PC-9 (cell line): ENCODE measurements around the gene SPANXN2. TPM values are rescaled to one million over a fixed set of nuclear protein-coding genes. Genes with fewer than 3 reads are reported as not detected.

Experiments
- BruUV-seq: library from RNA; stranded (reverse); fragments of 400-500 nt; replicated peaks from 2 replicates; lab custom pipeline; 2021; lab: Mats Ljungman, UMichigan
- CTCF ChIA-PET: fragments of 300-600 bp; sonication (Branson Sonifier 250); formaldehyde crosslinking; loops from one replicate; lab custom pipeline; 2022; ENCODE audit warnings: antibody characterized with exemption; lab: Charles Lee
- POLR2A ChIA-PET: fragments of 300-600 bp; sonication (Branson Sonifier 250); formaldehyde crosslinking; loops from one replicate; lab custom pipeline; 2022; ENCODE audit warnings: antibody characterized with exemption; ENCODE audit not compliant: unreplicated experiment; lab: Charles Lee
- DNase-seq, 2 experiments: peaks; one replicate each; pipeline versions ENCODE4 v3.0.0 to v3.0.0-alpha.2; 2015 to 2022; ENCODE audit warnings: mixed read lengths in 1 of 2
- H2AFZ ChIP-seq: fragments of 200-600 bp; sonication (generic); 2 replicates; pipeline ENCODE4 v1.8.1; 2017; ENCODE audit warnings: antibody characterized with exemption
- H3F3A ChIP-seq: fragments of 200-600 bp; sonication (generic); 2 replicates; pipeline ENCODE4 v1.8.1; 2017; ENCODE audit warnings: antibody characterized with exemption, mild to moderate bottlenecking, low read depth; ENCODE audit not compliant: insufficient read depth
- H3K27ac ChIP-seq: fragments of 200-600 bp; sonication (generic); 2 replicates; pipeline ENCODE4 v1.6.1; 2016; ENCODE audit warnings: mixed run types
- H3K27me3 ChIP-seq: fragments of 200-600 bp; sonication (generic); 2 replicates; pipeline ENCODE4 v1.6.1; 2016; ENCODE audit warnings: low read depth, mixed run types; ENCODE audit not compliant: insufficient read depth
- H3K36me3 ChIP-seq: fragments of 200-600 bp; sonication (generic); 2 replicates; pipeline ENCODE4 v1.6.1; 2016; ENCODE audit warnings: low read depth, mixed run types
- H3K4me1 ChIP-seq: fragments of 200-600 bp; sonication (generic); replicated peaks from 2 replicates; pipeline ENCODE4 v1.6.1; 2016; ENCODE audit warnings: mixed run types; ENCODE audit not compliant: insufficient read depth
- H3K4me2 ChIP-seq: fragments of 200-600 bp; sonication (generic); 2 replicates; pipeline ENCODE4 v1.6.1; 2017; ENCODE audit warnings: mixed run types
- H3K4me3 ChIP-seq: fragments of 200-600 bp; sonication (generic); 2 replicates; pipeline ENCODE4 v1.6.1; 2016; ENCODE audit warnings: mixed run types
- H3K79me2 ChIP-seq: fragments of 200-600 bp; sonication (generic); 2 replicates; pipeline ENCODE4 v1.6.1; 2017; ENCODE audit warnings: low read depth, mixed run types
- H3K9me2 ChIP-seq: fragments of 200-600 bp; sonication (generic); 2 replicates; pipeline ENCODE4 v1.8.1; 2017; ENCODE audit warnings: mild to moderate bottlenecking; ENCODE audit not compliant: insufficient read depth
- H3K9me3 ChIP-seq: fragments of 200-600 bp; sonication (generic); 2 replicates; pipeline ENCODE4 v1.8.1; 2016; ENCODE audit warnings: low read depth; ENCODE audit not compliant: insufficient read depth
- H4K20me1 ChIP-seq: fragments of 200-600 bp; sonication (generic); 2 replicates; pipeline ENCODE4 v1.8.1; 2017; ENCODE audit not compliant: insufficient read depth
- CTCF ChIP-seq: fragments of 200-600 bp; sonication (generic); conservative IDR thresholded peaks from 2 replicates; pipeline ENCODE4 v1.6.1; 2017; ENCODE audit warnings: mixed run types, antibody characterized with exemption, mild to moderate bottlenecking, moderate library complexity
- EZH2 ChIP-seq: fragments of 200-600 bp; sonication (generic); IDR thresholded peaks from 2 replicates; pipeline ENCODE4 v1.8.0; 2017; ENCODE audit warnings: antibody characterized with exemption, low read depth
- intact Hi-C: fragments of 100-400 bp; cut with micrococcal nuclease; formaldehyde crosslinking; loops from one replicate; pipeline ENCODE4 v1.10.0; 2022; ENCODE audit not compliant: unreplicated experiment
- total RNA-seq: library from RNA; stranded (reverse); gene quantifications from 2 replicates; pipeline ENCODE4 v1.2.3, GENCODE V29; 2021

Gene SPANXN2
- total RNA-seq, 1 experiment from 2014 or later, result not detected

- Histone ChIP-seq H3K27me3 (no peaks in the 10 kb centered on the region), H4K20me1 (no peaks in the 10 kb centered on the region), H3K9me3 (no peaks in the 10 kb centered on the region), H3K27ac (no peak overlapping the region), H2AFZ (no peak overlapping the region), H3F3A (no peaks in the 10 kb centered on the region), H3K4me2 (no peak overlapping the region), H3K4me1 (no peaks in the 10 kb centered on the region), H3K4me3 (no peak overlapping the region), H3K36me3 (no peaks in the 10 kb centered on the region), H3K9me2 (no peaks in the 10 kb centered on the region), H3K79me2 (no peaks in the 10 kb centered on the region)
- POLR2A ChIA-PET, result interaction anchor here (0.7 kb wide), 1 partner anchor 116 kb away, joined by 4 read pairs; no protein-coding TSS in a partner anchor
- BruUV-seq, result no TSS peak
- CTCF ChIA-PET, result no interaction called here
- DNase-seq, result no peak
- no peak for TF ChIP-seq EZH2
- TF ChIP-seq CTCF, result no peak
- intact Hi-C loops, result no loop called here
Measured at GRCh38 chrX:143757375-143757774, 36.8 kb upstream of the SPANXN2 start.

- Histone ChIP-seq H4K20me1 (no peaks in the 10 kb centered on the region), H3F3A (no peaks in the 10 kb centered on the region), H3K9me2 (no peaks in the 10 kb centered on the region), H3K79me2 (no peaks in the 10 kb centered on the region), H3K36me3 (no peaks in the 10 kb centered on the region), H3K9me3 (no peaks in the 10 kb centered on the region), H3K27me3 (no peaks in the 10 kb centered on the region), H3K4me3 (no peak overlapping the region), H3K27ac (no peak overlapping the region), H2AFZ (no peak overlapping the region), H3K4me1 (no peaks in the 10 kb centered on the region), H3K4me2 (no peak overlapping the region)
- DNase-seq, result no peak
- CTCF ChIA-PET, result no interaction called here
- no TSS peak for BruUV-seq
- POLR2A ChIA-PET, result no interaction called here
- TF ChIP-seq CTCF, result no peak
- TF ChIP-seq EZH2, result no peak
- intact Hi-C loops, result no loop called here
Measured at GRCh38 chrX:143754183-143754582, 33.6 kb upstream of the SPANXN2 start.

GRCh38 chrX:143733866-143734265 lies 13.3 kb upstream of the SPANXN2 start:
- H3K27ac ChIP-seq, result no peak overlapping the region
- BruUV-seq, result no TSS peak
- H3K4me1 ChIP-seq, result no peaks in the 10 kb centered on the region
- H3K9me2 ChIP-seq, result no peaks in the 10 kb centered on the region; the same call in 1 of the 2 replicates
- no peaks in the 10 kb centered on the region for H3K9me3 ChIP-seq
- ChIA-PET POLR2A (no interaction called here), CTCF (no interaction called here)
- no peak overlapping the region for H2AFZ ChIP-seq
- DNase-seq, result no peak
- no peaks in the 10 kb centered on the region for H3F3A ChIP-seq
- H3K27me3 ChIP-seq, result no peaks in the 10 kb centered on the region
- H3K79me2 ChIP-seq, result no peaks in the 10 kb centered on the region
- TF ChIP-seq EZH2, result no peak
- TF ChIP-seq CTCF, result no peak
- no peaks in the 10 kb centered on the region for H4K20me1 ChIP-seq
- intact Hi-C loops, result no loop called here
- H3K4me3 ChIP-seq, result no peak overlapping the region
- H3K4me2 ChIP-seq, result no peak overlapping the region
- H3K36me3 ChIP-seq, result no peaks in the 10 kb centered on the region
